Germinal center (tissue), 1 donor: Measurements from ENCODE around the gene LMO1.
A peak's percentile ranks its signal among the peaks of the same experiment; 100 is the strongest.

Experiments used
- DNase-seq: peaks from one replicate; pipeline ENCODE4 v3.0.0; 2012; ENCODE audit warnings: mixed read lengths, low spot score

Gene LMO1

DNA sequence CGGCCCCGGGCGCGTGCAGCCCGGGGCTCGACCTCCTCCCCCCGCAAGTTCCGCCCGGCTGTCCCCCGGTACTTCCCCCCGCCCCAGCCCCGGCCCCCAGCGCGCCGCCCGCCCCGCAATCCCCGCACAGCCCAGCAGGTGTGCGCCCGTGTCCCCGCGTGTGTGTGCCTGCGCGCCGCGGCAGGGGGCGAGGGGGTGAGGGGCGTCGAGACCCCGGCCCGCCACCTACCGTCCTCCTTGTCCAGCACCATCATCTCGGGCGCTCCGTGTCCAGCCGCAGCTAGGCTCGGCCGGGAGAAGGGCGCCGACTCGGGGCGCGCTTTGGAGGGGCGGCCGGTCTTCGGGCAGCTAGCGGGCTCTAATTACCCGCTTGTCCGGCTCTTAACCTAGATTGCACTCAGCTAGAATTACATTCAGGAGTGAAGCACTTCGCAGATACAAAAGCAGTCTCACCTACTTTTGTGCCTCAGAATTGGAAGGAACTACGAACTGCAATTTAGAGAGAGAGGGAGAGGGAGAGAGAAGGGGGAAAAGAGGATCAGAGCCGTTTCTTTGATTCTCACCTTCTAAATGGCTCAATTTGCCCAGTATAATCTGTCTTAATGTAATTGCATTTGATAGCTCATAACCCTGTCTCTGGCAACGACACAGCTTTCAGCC, 439 bp downstream of the LMO1 start:
- no peak for DNase-seq

DNA sequence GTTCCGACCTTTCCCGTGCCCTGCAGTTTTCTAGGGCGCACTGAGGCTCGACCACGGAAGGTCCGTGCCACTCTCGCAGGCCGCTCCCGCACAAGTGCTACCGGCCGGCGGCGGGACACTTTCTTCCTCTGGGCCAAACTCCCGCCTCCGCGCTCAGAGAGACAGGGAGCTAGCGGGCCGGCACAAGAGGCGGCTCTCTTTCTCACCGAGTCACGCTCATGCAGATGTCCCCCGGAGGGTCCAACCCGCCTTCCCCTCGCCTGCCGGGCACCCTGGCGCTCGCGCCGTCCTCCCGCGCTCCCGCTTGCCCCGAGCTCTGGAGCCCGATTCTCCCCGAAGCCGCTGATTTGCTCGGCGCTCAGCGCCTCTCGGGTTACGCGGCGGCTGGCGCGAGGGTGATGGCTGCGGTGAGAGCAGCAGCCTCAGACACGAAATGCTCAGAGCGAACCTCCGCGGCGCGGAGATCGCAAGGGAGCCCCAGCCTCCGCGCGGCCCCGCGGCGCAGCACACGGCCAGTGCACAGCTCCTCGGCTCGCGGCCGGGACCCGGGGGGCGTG, 1.0 kb downstream of the LMO1 start:
- peak; percentile 40 for DNase-seq

DNA sequence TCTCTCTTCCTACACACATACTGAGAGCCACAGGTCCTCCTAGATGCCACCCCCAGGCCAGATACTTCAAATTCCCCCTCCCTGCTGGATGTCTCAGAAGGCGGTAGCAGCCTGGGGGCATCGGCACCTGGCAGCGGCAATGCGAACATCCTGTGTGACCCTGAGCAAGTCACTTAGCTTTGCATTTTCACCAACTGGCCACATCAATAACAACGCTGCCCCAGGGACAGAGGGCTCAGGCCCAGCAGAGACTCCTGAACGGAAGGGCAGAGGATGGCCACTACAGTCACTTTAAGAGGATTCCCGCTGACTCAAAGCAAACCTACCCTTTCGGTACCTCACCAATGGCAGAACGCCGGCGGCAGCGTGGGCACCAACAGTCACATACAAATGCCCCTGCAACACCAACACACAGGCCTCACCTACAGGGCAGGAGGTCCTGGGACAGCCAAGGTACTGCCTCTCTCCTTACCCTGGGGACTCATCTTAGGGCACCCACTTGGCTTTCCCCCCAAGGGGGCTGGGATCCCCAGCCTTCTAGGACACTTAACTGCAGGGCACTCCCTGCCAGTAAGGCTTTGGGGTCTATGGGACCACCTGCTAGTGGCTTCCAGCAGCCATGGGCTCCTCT, 1.6 kb downstream of the LMO1 start:
- no peak for DNase-seq

DNA sequence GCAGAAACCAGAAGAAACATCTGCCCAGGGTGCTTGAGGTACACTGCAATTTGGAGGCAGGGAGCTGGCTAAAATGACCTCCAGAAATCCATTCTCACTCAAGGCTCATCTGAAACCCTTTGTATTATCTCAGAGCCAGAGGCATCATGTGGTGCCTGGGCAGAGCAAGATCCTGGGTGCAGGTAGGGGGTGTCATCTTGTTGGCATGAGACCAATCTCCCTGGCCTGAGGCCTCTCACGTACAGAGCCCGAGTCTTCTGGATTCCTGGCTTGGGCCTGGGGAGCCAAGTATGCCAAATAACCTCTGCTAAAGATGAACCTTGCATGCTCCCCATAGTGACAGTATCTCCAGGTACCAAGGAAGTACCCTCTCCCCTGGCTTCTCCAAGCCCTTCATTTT, 2.4 kb downstream of the LMO1 start:
- DNase-seq = no peak

DNA sequence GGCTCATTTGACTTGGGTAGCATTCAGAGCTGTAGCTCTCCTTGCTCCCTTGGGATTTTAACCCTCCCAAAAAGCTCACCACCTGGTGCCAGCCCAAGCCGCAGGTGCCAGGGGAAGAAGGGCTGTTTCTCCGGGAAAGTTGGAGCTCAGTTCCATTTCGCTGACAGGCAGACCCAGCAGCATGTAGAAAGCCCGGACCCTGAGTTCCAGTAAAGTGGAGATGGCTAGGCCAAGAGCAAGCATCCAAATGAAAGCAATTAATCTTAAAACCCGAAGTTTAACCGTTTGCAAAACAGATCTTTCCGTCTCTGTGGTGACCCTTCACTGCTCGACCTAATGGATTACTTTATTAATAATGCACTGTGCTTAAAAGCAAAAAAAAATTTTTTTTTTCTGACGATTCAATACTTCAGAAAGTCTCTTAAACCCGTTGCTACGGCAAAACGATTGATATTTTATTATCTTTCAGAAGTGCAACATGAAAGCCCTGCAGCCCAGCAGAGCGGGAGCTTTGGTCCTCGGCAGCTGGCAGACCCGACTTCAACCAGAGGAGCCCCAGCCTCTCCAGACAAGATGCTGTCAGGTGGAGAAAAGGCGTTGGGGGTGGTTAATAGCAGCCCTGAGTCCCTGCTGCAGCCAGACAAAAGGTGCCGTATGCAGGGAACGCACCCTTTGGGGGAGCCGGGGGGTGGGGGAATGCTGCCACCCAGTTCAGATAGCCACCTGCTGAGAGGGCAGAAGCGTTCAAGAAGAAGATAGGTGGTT, 3.3 kb downstream of the LMO1 start:
- DNase-seq = no peak

DNA sequence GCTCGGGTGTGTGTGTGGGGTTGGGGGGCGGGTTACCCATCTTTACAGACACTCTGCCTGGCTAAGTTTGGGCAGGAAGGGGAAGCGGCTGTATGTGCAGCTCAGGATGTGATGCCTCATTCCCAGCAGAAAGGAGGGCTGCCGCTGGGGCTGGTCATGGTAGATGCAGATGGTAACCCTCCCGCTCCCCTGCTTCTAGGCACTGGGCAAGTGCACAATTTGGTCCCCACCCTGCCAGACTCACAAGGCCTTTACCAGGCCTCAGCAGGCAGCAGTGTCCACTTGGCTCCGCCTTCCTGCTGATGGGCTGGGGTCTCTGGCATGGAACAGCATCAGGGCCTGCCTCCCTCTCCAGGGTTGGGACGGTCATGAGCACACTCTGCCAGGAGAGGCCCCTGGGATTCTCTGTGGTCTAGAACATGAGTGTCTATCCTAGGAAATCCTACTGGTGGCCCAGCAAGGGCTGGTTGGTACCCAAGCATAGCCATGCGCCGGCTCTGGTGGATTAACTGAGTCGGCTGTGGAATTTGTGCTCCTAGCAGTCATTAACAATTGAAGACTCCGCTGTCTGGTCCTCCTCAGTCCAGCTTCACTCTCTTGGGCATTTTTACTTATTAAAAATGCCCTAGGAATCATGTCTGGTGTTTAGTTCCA, 4.2 kb downstream of the LMO1 start:
- DNase-seq = no peak

DNA sequence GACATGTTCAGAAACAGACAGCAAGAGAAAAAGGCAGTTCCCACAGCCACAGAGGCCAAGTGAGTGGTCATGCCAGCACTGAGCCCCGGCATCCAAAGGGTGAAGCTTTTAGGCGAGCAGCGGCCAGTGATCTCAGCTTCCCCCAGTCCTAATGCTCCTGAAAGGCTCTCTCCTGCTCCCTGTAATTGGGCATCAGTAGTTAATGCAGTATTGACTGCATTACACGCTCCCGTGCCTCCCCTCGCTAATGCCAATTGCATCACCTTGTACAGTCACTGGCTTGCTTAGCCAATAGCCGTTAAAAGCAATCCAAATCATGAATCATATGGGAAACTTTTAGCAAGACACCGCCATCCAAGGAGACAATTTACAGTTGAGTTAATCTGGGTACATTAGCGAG, 4.9 kb downstream of the LMO1 start:
- no peak for DNase-seq

DNA sequence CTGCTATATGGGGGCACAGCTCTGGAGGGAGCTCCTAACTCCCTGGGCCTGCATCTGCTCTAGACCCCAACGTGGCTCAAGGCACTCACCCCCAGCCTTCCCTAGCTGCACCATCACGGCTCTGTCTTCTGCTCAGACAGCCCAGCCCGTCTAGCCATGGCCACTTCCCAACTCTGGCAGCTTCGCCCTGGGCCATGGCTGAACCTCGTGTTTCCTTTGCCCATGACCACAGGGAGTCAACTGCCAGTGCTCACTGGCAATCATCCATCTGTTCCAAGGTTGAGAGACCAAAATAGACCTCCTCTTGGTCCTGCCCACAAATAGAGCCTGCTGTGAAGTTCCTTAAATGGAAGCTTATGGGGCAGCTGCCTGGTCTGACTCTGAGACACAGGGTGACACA, 5.4 kb downstream of the LMO1 start:
- no peak for DNase-seq

DNA sequence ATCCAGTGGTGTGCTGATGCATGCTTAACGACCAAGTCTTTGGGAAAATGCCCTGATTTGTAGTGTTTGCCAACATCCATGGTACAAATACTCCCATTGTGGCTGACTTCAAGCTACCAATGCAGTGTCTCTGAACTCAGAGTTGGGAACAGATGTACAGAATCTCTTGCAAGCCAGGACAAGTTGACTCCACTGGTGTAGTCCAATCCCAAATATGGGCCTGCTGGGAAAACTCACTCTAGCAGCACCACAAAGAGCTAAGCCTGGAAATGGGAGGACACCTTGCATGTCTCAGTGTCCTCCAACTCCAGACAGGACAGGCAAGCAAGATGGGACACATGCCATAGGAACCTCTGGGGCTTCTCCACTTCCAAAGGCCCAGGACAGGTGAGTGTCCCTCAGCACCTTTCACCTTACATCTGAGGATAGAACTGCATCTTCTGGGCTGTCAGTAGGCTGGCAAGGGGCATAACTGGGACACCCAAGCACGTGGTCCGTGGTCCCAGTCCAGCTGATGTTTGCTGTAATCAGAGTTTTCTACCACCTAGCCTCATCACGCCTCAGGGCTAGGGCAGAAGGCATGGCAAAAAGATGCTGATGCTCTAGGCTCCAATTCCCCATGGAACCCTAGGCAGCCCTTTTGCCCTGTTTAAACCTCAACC, 6.5 kb downstream of the LMO1 start:
- no peak for DNase-seq

DNA sequence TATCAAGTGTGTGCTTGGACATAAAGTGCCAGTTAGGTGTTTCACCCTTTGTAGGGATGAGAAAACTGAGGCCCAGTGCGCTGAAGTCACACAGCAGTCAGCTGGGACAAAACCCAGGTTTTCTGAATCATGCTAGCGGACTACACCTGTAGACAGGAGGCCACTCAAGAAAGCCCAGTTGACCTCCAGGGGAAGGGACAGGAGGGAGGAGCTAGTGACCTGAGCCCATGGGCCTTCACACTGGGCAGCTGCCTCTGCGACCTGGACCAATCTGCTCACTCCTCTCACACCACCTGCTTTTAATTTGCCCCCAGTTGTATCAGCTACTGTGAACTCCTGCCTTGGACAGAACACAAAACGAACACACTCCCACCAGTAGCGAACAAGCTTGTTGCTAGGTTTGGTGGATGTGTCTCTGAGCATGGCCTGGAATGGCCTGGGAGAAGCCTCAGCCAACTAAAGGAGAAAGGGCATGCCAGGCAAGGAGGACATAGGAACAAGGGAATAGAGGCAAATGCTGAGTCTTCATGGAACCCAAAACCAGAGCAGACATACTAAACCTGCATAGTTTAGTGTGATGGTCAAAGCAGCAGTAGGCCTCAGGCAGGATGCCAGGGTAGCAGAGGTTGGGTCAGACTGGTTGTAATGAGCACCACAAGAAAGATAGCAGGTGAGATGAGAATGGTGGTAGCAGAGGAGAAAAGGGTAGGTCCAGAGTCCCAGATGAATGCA, 7.2 kb downstream of the LMO1 start:
- no peak for DNase-seq

DNA sequence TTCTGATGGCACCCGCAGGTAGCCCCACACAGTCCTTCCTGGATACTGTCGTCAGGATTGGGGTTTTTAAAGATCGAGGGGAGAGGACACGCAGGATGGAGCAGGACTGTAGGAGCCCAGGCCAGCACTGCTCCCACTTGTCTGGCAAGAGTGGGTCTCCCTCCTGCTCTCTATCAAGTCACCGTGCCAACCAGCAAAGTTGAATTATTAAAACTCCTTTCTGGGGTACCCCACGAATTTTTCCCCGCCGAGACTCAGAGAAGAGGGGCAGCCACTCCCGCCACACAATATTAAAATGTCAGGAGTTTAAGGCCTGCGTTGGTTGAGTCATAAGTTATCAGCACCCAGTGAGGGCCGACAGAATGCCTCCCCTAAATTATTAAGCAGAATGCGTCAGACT, 10.1 kb downstream of the LMO1 start:
- DNase-seq = no peak

DNA sequence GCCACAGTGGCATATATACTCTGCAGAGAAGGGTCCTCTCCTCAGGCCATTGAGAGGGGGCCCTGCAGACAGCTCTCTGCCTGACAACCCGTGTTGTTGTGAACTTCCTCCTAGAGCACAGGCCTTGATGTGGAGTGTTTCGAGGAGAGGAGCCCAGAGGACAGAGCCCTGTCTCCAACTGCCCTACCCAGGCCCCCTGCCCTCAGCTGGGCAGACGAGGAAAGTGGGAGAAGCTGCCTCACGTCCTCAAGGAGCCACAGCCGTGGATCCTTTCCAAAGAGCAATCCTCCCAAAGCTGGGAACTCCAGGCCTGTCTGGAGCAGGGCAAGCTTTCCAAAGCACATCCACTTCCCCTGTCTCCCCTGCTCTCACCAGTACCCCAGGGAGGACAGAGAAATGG, 10.7 kb downstream of the LMO1 start:
- DNase-seq = no peak

DNA sequence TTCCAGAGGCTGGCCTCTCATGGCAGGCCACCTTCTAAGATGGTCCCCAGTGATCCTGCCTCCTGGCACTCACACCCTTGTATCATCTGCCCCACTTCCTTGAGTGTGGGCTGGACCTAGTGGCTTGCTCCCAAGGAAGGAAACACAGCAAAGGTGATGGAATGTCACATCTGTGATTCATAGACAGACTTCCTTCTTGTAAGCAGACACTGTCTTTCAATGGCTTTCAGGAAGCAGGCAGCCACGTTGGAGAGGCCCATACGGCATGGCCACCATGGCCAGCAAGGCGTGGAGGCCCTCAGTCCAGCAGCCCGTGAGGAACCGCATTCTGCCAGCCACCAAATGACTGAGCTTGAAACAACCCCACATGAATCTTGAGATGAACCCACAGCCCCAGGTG, 11.3 kb downstream of the LMO1 start:
- DNase-seq = no peak

DNA sequence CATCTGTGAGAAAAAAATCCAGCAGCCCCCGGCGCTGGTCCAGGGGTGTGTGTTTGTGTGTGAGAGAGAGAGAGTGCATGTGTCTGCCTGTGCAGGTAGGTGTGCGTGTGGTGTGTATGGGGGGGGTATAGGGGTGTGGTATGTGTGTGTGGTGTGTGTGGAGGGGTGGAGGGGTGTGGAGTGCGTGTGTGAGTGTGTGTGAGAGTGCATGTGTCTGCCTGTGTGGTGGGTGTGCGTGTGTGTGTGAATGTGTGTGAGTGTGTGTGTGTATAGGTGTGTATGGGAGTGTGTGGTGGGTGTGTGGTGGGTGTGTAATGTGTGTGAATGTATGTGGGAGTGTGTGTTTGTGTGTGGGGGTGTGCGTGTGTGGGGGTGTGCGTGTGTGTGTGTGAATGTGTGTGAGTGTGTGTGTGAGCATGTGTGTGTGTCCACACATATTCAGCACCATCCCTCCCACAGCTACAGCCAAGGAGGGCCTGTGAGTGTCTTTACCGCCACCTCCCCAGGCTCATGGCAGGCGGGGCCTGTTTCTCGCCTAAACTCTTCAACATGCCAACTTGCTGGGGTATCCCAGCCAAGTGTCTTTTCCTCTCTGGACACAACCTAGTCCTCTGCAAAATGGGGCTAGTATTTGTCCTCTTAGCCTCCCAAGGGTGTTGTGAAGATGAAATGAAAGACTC, 11.9 kb downstream of the LMO1 start:
- DNase-seq = no peak

DNA sequence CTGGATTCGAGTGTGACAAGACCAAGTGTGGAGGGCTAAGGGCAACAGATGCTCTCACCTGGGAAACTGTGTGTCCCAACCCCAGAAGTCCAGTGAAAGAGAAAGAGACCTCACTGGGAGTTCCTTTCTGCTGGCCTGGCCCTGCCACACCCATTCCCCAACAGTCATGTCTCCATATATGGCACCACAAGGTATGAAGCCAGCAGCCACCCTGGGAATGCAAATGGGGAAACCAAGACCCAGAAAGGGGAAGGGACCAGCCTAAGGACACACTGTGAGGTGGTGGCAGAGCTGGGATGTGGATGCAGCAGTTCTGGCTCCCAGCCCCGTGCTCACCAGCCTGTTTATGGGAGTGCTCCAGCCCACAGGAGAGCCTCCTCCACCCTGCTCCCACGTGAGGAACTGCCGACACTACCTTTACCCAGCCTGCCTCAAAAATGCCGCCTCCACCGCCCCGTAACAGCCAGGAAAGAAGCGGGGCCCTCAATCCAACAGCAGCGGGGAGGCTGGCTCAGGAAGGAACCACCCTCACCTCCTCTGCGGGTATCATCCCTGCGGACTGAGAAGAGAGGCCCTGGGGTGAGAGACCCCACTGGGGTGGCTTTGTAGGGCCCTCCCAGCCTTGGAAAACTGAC, 12.6 kb downstream of the LMO1 start:
- no peak for DNase-seq

DNA sequence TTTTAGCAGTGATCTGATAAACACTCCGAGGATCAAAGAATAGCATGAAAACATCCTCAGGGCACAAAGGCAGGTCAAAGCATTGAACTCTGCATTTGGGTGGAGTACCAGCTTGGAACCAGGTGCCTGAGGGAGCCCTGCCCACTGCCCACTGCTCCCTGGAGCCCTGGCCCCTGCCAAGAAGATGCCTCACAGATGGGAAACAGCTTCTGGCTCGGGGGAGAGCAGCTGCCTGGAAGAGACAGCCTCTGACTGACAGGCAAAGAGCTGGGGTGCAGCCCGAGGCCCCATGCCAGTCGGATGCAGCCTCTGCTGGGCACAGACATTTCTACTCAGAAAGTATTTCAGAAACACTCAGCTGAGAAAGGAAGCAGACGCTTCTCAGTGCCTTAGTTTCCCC, 13.2 kb downstream of the LMO1 start:
- DNase-seq = no peak

DNA sequence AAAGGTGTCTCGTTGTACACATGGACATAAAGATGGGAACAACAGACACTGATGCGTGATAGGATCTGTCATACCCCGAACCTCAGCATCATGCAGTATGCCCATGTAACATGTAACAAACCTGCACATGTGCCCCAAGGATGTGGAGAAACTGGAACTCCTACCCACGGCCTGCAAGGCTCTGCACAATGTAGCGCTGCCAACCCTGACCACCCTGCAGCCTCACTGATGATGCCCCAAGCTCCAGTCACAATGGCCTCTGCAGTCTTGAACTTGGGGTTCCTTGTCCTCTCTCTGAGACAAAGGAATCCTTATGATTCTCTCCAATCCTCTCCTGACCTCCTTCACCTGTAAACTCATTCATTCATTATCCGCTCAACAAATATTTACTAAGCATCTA, 14.2 kb downstream of the LMO1 start:
- no peak for DNase-seq

DNA sequence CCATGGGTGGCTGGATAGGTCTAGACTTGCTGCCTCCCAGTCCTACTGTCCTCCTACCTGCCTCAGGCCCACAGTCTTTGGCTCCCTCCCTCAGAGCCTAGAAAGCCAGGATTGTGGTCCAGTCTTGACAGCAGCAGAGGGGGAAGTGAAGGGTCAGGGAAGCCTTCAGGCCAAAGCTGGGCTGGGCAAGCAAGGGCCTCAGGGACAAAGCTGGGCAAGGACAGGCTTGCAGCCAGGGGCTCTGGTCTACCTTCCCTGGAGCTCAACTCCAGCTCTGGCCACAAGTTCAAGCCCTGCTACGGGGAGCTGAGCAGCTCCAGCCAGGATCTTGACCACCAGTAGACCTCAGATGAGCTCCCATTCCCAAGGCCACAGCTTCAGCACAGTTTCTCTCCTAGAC, 14.9 kb downstream of the LMO1 start:
- DNase-seq = no peak

DNA sequence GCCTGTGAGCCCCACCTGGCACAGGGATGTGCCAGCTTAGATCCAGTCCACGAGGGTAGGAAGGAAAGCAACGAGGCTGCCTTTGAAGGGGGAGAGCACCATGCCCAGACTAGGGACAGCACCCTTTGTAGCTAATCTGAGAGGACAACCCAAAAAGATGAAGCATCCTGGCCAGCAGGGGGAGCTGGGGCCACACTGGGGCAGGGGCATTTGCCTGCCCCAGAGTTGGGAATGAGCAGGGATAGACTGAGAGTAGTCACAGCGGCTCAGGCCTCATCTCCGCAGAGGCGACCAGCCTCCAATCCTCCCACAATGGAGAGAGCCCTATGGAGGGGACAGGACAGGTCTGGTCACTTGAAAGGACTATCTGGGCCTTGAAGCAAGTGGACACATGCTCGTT, 16.4 kb downstream of the LMO1 start:
- DNase-seq = no peak

DNA sequence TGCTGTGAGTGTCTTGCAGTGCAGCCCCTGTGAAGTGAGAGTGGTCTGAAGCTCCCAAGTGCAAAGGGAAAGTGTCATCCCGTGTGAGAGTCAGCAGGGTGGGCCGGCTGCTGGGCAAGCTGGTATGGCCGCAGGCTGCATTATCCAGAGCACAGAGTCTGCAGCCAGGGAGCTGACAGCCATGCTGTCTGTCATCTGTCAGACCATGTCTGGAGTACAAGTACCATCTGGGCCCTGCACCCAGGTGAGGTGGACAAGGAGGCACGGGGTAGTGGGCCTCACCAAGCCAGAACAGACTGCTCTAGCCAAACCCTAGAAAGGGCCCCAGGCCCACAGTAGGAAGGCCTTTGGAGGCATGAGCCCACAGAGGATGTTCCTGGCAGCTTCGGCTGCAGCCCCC, 20.2 kb downstream of the LMO1 start:
- DNase-seq = no peak
